Natural killer cell treated with Interleukin-12 subunit alpha and Interleukin-12 subunit beta and Interleukin-15 and Interleukin-18, amount 100 ng/mL, for 72 hours (primary cell): ENCODE results near the gene GFRA1. TPM values are rescaled to one million over a fixed set of nuclear protein-coding genes. Genes with fewer than 3 reads are reported as not detected.

Experiments used
- ATAC-seq, 2 donors: fragments of 150-1000 bp; cut with Tn5 transposase in 1 of 2; sonication (Bioruptor Pico), chemical (Tn5 transposase) in 1 of 2; 2 replicates each; pipeline ENCODE4 v1.10.0; 2021
- DNase-seq: peaks from one replicate; pipeline ENCODE4 v3.0.0; 2022; ENCODE audit warnings: low spot score
- H3K27ac Mint-ChIP-seq, 2 donors: 1 replicate in 1 of 2; 2 replicates in 1 of 2; pipeline ENCODE4 v1.8.0; 2022; ENCODE audit warnings: mixed read lengths in 2 of 2, mild to moderate bottlenecking in 1 of 2, moderate library complexity in 1 of 2
- H3K27me3 Mint-ChIP-seq, 2 donors: 1 replicate in 1 of 2; 2 replicates in 1 of 2; pipeline ENCODE4 v1.8.0; 2022; ENCODE audit warnings: mixed read lengths in 2 of 2
- H3K36me3 Mint-ChIP-seq: one replicate; pipeline ENCODE4 v1.8.0; 2022; ENCODE audit warnings: mixed read lengths
- H3K4me1 Mint-ChIP-seq, 2 donors: 1 replicate in 1 of 2; 2 replicates in 1 of 2; pipeline ENCODE4 v1.8.0; 2022; ENCODE audit warnings: low read depth in 2 of 2, mixed read lengths in 2 of 2, mild to moderate bottlenecking in 1 of 2
- H3K4me3 Mint-ChIP-seq: one replicate; pipeline ENCODE4 v1.8.0; 2022; ENCODE audit warnings: mixed read lengths
- H3K9me3 Mint-ChIP-seq: 2 replicates; pipeline ENCODE4 v1.8.0; 2022; ENCODE audit warnings: mixed read lengths
- total RNA-seq, 2 donors: library from RNA; stranded (reverse); gene quantifications; one replicate each; pipeline ENCODE4 v1.2.3, GENCODE V29; 2022

The GFRA1 gene
- total RNA-seq, 2 donors from 2014 or later, result not detected

GRCh38 chr10:116241642-116242410, 31.2 kb downstream of the GFRA1 start:
- no peaks in the 10 kb centered on the region for H3K4me1 Mint-ChIP-seq
- no peak overlapping the region for H3K4me3 Mint-ChIP-seq
- H3K27ac Mint-ChIP-seq, result no peak overlapping the region

GRCh38 chr10:116241085-116241484, 31.9 kb downstream of the GFRA1 start:
- no peaks in the 10 kb centered on the region for H3K36me3 Mint-ChIP-seq

More at GRCh38 chr10:116241642-116242410, 31.2 kb downstream of the GFRA1 start:
- no peaks in the 10 kb centered on the region for H3K27me3 Mint-ChIP-seq
- no peaks in the 10 kb centered on the region for H3K36me3 Mint-ChIP-seq
- ATAC-seq (no peak), DNase-seq (no peak)
- peaks cover 3% of the 10 kb centered on the region for H3K9me3 Mint-ChIP-seq

GRCh38 chr10:116240157-116240950, 32.7 kb downstream of the GFRA1 start:
- Mint-ChIP-seq H3K27me3 (no peaks in the 10 kb centered on the region), H3K36me3 (no peaks in the 10 kb centered on the region), H3K9me3 (peaks cover 3% of the 10 kb centered on the region), H3K4me3 (no peak overlapping the region), H3K4me1 (no peaks in the 10 kb centered on the region), H3K27ac (no peak overlapping the region)
- DNase-seq (no peak), ATAC-seq (no peak)

More at GRCh38 chr10:116241085-116241484, 31.9 kb downstream of the GFRA1 start:
- H3K27ac Mint-ChIP-seq, result no peak overlapping the region
- no peak for DNase-seq
- H3K4me3 Mint-ChIP-seq, result no peak overlapping the region
- no peaks in the 10 kb centered on the region for H3K4me1 Mint-ChIP-seq
- peaks cover 3% of the 10 kb centered on the region for H3K9me3 Mint-ChIP-seq
- ATAC-seq, result no peak
- no peaks in the 10 kb centered on the region for H3K27me3 Mint-ChIP-seq

- no peak for DNase-seq
- Mint-ChIP-seq H3K27ac (no peak overlapping the region), H3K4me3 (no peak overlapping the region), H3K9me3 (peaks cover 3% of the 10 kb centered on the region), H3K4me1 (no peaks in the 10 kb centered on the region), H3K27me3 (no peaks in the 10 kb centered on the region), H3K36me3 (no peaks in the 10 kb centered on the region)
- ATAC-seq, result no peak
Measured at GRCh38 chr10:116239229-116239628, 33.8 kb downstream of the GFRA1 start.

- no peaks in the 10 kb centered on the region for H3K4me1 Mint-ChIP-seq
- no peak overlapping the region for H3K4me3 Mint-ChIP-seq
- ATAC-seq (no peak), DNase-seq (no peak)
- no peaks in the 10 kb centered on the region for H3K27me3 Mint-ChIP-seq
- no peaks in the 10 kb centered on the region for H3K9me3 Mint-ChIP-seq
- H3K27ac Mint-ChIP-seq, result no peak overlapping the region
- no peaks in the 10 kb centered on the region for H3K36me3 Mint-ChIP-seq
Measured at GRCh38 chr10:116237970-116238369, 35.0 kb downstream of the GFRA1 start.

GRCh38 chr10:116237260-116237659, 35.7 kb downstream of the GFRA1 start:
- Mint-ChIP-seq H3K27ac (no peak overlapping the region), H3K36me3 (no peaks in the 10 kb centered on the region), H3K4me1 (no peaks in the 10 kb centered on the region), H3K27me3 (no peaks in the 10 kb centered on the region), H3K9me3 (no peaks in the 10 kb centered on the region), H3K4me3 (no peak overlapping the region)
- ATAC-seq (no peak), DNase-seq (no peak)

GRCh38 chr10:116233230-116233629, 39.8 kb downstream of the GFRA1 start:
- Mint-ChIP-seq H3K4me3 (no peak overlapping the region), H3K4me1 (no peaks in the 10 kb centered on the region), H3K9me3 (peaks cover 3% of the 10 kb centered on the region), H3K36me3 (no peaks in the 10 kb centered on the region), H3K27me3 (no peaks in the 10 kb centered on the region), H3K27ac (no peak overlapping the region)
- ATAC-seq, result no peak
- DNase-seq, result no peak

- Mint-ChIP-seq H3K36me3 (no peaks in the 10 kb centered on the region), H3K9me3 (peaks cover 3% of the 10 kb centered on the region), H3K4me3 (no peak overlapping the region), H3K27me3 (no peaks in the 10 kb centered on the region), H3K27ac (no peak overlapping the region), H3K4me1 (no peaks in the 10 kb centered on the region)
- no peak for ATAC-seq
- DNase-seq, result no peak
Measured at GRCh38 chr10:116232613-116233012, 40.4 kb downstream of the GFRA1 start.

GRCh38 chr10:116226766-116227165, 46.2 kb downstream of the GFRA1 start:
- Mint-ChIP-seq H3K4me3 (no peak overlapping the region), H3K27ac (no peak overlapping the region), H3K4me1 (no peaks in the 10 kb centered on the region), H3K9me3 (peaks cover 3% of the 10 kb centered on the region), H3K27me3 (no peaks in the 10 kb centered on the region), H3K36me3 (no peaks in the 10 kb centered on the region)
- no peak for ATAC-seq
- DNase-seq, result no peak

- ATAC-seq (no peak), DNase-seq (no peak)
- no peaks in the 10 kb centered on the region for H3K4me1 Mint-ChIP-seq
- H3K4me3 Mint-ChIP-seq, result no peak overlapping the region
- no peaks in the 10 kb centered on the region for H3K27me3 Mint-ChIP-seq
- peaks cover 3% of the 10 kb centered on the region for H3K9me3 Mint-ChIP-seq
- no peaks in the 10 kb centered on the region for H3K36me3 Mint-ChIP-seq
- H3K27ac Mint-ChIP-seq, result no peak overlapping the region
Measured at GRCh38 chr10:116226053-116226452, 47.0 kb downstream of the GFRA1 start.

GRCh38 chr10:116223289-116223688, 49.7 kb downstream of the GFRA1 start:
- ATAC-seq (no peak), DNase-seq (no peak)
- Mint-ChIP-seq H3K9me3 (no peaks in the 10 kb centered on the region), H3K4me1 (no peaks in the 10 kb centered on the region), H3K36me3 (no peaks in the 10 kb centered on the region), H3K27me3 (no peaks in the 10 kb centered on the region), H3K4me3 (no peak overlapping the region), H3K27ac (no peak overlapping the region)

- DNase-seq (no peak), ATAC-seq (no peak)
- no peak overlapping the region for H3K27ac Mint-ChIP-seq
- H3K9me3 Mint-ChIP-seq, result no peaks in the 10 kb centered on the region
- no peaks in the 10 kb centered on the region for H3K36me3 Mint-ChIP-seq
- H3K4me3 Mint-ChIP-seq, result no peak overlapping the region
- no peaks in the 10 kb centered on the region for H3K4me1 Mint-ChIP-seq
- H3K27me3 Mint-ChIP-seq, result no peaks in the 10 kb centered on the region
Measured at GRCh38 chr10:116221053-116221452, 52.0 kb downstream of the GFRA1 start.

- H3K9me3 Mint-ChIP-seq, result no peaks in the 10 kb centered on the region
- H3K4me1 Mint-ChIP-seq, result no peaks in the 10 kb centered on the region
- no peak overlapping the region for H3K4me3 Mint-ChIP-seq
- no peaks in the 10 kb centered on the region for H3K36me3 Mint-ChIP-seq
- H3K27ac Mint-ChIP-seq, result no peak overlapping the region
- H3K27me3 Mint-ChIP-seq, result no peaks in the 10 kb centered on the region
- DNase-seq (no peak), ATAC-seq (no peak)
Measured at GRCh38 chr10:116216676-116217075, 56.3 kb downstream of the GFRA1 start.

GRCh38 chr10:116215651-116216050, 57.4 kb downstream of the GFRA1 start:
- no peak for ATAC-seq

More at GRCh38 chr10:116215651-116216050, 57.4 kb downstream of the GFRA1 start:
- H3K27me3 Mint-ChIP-seq, result no peaks in the 10 kb centered on the region
- no peaks in the 10 kb centered on the region for H3K36me3 Mint-ChIP-seq
- H3K27ac Mint-ChIP-seq, result no peak overlapping the region
- no peaks in the 10 kb centered on the region for H3K4me1 Mint-ChIP-seq
- H3K9me3 Mint-ChIP-seq, result no peaks in the 10 kb centered on the region
- no peak for DNase-seq
- H3K4me3 Mint-ChIP-seq, result no peak overlapping the region
